ENCODE measurements around the gene MKKS. TPM values are rescaled to one million over a fixed set of nuclear protein-coding genes. Genes with fewer than 3 reads are reported as not detected.

Gene MKKS
- total RNA-seq, 1 experiment from 2014 or later = 12.1 TPM

DNA sequence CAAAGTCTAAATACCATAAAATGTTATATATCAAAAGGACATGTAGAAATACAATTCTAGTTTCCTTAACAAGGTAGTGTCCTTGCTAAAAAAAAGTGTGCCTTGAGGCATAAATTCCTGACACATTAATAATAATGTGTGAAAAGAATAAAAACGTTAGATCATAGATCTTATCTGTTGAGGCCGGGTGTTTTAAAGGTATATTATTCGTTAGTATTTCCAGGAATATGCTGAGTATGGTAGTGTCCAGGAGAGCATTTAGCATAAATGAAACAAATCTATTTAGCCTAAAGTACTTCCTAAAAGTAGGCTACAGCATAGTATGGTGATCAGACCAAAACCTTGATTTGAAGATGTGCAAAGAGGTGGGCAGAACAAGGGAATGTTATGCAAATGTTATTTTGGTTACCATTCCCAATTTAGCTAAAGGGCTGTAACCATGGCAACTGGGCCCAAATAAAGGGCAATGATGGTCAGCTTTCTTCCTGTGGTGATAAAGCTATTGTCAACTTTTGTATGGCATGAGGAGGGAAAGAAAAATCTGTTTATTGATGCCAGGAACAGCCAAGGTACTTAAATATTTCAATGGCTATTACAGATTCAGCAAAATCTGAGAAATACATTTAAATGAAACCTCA, 18.9 kb downstream of the MKKS start:
- Mint-ChIP-seq H3K27ac (ENCODE audit: unreplicated experiment) (peak overlapping the region; percentile 21), H3K4me1 (ENCODE audit: low read depth, unreplicated experiment) (peaks cover 27% of the 10 kb centered on the region), H3K36me3 (ENCODE audit: insufficient read depth, unreplicated experiment) (peaks cover 13% of the 10 kb centered on the region), H3K9me3 (ENCODE audit: low read depth, unreplicated experiment) (no peaks in the 10 kb centered on the region), H3K27me3 (ENCODE audit: unreplicated experiment) (no peaks in the 10 kb centered on the region), H3K4me3 (ENCODE audit: low read depth, unreplicated experiment) (peak overlapping the region; percentile 30)
- no TSS peak for BruUV-seq (replicated peaks)
- intact Hi-C loops (cut with micrococcal nuclease; ENCODE audit: unreplicated experiment) = loop anchor here (10.0 kb wide), 1 partner anchor 200 kb away; the partner anchor contains the start of gene SNAP25
- DNase-seq = no peak
- TF ChIP-seq, protein P1, sequence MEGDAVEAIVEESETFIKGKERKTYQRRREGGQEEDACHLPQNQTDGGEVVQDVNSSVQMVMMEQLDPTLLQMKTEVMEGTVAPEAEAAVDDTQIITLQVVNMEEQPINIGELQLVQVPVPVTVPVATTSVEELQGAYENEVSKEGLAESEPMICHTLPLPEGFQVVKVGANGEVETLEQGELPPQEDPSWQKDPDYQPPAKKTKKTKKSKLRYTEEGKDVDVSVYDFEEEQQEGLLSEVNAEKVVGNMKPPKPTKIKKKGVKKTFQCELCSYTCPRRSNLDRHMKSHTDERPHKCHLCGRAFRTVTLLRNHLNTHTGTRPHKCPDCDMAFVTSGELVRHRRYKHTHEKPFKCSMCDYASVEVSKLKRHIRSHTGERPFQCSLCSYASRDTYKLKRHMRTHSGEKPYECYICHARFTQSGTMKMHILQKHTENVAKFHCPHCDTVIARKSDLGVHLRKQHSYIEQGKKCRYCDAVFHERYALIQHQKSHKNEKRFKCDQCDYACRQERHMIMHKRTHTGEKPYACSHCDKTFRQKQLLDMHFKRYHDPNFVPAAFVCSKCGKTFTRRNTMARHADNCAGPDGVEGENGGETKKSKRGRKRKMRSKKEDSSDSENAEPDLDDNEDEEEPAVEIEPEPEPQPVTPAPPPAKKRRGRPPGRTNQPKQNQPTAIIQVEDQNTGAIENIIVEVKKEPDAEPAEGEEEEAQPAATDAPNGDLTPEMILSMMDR (IDR thresholded peaks at IDR 0.05; ENCODE audit: unreplicated experiment) = no peak
- CTCF ChIA-PET = no interaction called here

DNA sequence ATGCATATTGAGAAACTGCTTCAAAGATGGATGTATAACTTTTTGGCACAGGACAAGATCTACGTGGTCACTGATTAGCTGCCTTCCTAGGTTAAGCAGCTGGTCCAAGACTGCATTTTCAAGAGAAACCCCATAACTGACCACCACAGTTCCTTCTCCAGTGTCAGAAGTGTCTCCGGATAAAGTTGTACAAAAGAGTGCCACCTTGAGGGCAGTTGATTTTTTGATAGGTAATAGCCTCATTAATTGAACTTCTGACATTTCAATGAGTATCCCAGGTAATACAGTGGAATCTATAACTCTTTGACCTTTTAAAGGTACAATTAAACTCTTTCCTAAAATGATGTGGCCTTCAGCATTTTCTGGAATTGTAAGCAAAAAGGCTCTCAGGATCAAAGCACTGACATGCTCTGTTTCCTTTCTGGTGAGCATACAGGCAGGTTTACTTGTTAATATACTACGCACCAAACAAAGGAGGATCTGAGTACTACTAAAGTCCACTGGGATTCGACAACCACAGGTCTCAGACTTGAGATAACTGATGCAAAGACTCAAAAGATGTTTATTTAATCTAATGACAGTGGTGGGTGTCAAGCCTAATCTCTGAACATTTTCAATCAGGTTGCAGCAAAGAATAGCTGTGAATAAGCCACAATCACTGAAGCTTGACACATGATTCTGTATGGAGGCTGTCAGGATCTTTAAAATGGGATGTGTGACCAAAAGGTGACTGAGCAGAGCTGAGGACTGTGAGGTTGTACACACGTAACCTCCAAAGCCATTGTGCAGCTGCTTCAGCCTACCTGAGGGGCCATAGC, 21.2 kb downstream of the MKKS start:
- peaks cover 11% of the 10 kb centered on the region for H3K36me3 Mint-ChIP-seq (ENCODE audit: insufficient read depth, unreplicated experiment)
- H3K27me3 Mint-ChIP-seq (ENCODE audit: unreplicated experiment) = no peaks in the 10 kb centered on the region
- no TSS peak for BruUV-seq (replicated peaks)
- CTCF ChIA-PET = interaction anchor here (0.6 to 0.8 kb wide), 2 partner anchors 318 to 490 kb away, joined by 3 read pairs; no protein-coding TSS in a partner anchor
- peaks cover 21% of the 10 kb centered on the region for H3K4me1 Mint-ChIP-seq (ENCODE audit: low read depth, unreplicated experiment)
- H3K27ac Mint-ChIP-seq (ENCODE audit: unreplicated experiment) = no peak overlapping the region
- H3K9me3 Mint-ChIP-seq (ENCODE audit: low read depth, unreplicated experiment) = no peaks in the 10 kb centered on the region
- TF ChIP-seq, protein P1 (IDR thresholded peaks at IDR 0.05; ENCODE audit: unreplicated experiment) = no peak
- no peak overlapping the region for H3K4me3 Mint-ChIP-seq (ENCODE audit: low read depth, unreplicated experiment)
- DNase-seq = no peak
- intact Hi-C loops (cut with micrococcal nuclease; ENCODE audit: unreplicated experiment) = loop anchor here (10.0 kb wide), 1 partner anchor 198 kb away; the partner anchor contains the start of gene SNAP25

- TF ChIP-seq, protein P1 (IDR thresholded peaks at IDR 0.05; ENCODE audit: unreplicated experiment) = no peak
- BruUV-seq (replicated peaks) = no TSS peak
- Mint-ChIP-seq H3K4me1 (ENCODE audit: low read depth, unreplicated experiment) (peaks cover 15% of the 10 kb centered on the region), H3K9me3 (ENCODE audit: low read depth, unreplicated experiment) (no peaks in the 10 kb centered on the region), H3K27me3 (ENCODE audit: unreplicated experiment) (no peaks in the 10 kb centered on the region), H3K27ac (ENCODE audit: unreplicated experiment) (peak overlapping the region; percentile 54), H3K36me3 (ENCODE audit: insufficient read depth, unreplicated experiment) (no peaks in the 10 kb centered on the region), H3K4me3 (ENCODE audit: low read depth, unreplicated experiment) (no peak overlapping the region)
- CTCF ChIA-PET = no interaction called here
- DNase-seq = no peak
- intact Hi-C loops (cut with micrococcal nuclease; ENCODE audit: unreplicated experiment) = loop anchor here (10.0 kb wide), 1 partner anchor 197 kb away; the partner anchor contains the start of gene SNAP25
Measured at GRCh38 chr20:10411673-10412072, 22.3 kb downstream of the MKKS start.

DNA sequence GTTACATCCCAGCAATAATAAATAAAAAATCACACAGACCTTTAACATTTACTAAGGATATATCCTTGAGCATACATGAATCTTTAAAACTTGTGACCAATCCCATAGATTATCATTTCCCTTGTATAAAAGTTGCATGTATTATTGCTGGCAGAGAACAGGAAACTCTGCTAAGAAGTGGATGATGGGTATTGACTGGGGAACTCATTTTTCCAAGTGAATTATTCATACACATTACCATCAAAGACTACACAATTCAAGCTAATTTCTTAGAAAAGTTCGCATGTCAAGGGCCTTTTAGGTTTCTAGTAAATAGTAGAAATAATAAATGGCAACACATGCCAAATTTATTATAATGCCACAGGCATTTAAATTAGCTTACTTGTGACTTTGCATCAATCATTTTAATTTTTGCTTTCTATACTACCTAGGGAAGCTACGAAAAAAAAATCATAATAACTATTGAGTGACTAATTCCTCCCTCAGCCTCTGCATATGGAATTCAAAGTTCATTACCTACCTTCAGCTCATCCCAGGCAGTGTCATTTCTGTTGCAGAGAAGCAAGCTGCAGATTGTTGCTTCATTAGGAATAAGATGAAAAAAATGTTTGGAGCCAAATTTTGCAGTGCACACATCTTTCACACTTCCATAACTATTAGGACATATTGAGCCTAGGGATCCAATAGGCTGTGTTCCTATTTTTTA, 25.8 kb downstream of the MKKS start:
- Mint-ChIP-seq H3K4me3 (ENCODE audit: low read depth, unreplicated experiment) (no peak overlapping the region), H3K9me3 (ENCODE audit: low read depth, unreplicated experiment) (no peaks in the 10 kb centered on the region), H3K27me3 (ENCODE audit: unreplicated experiment) (no peaks in the 10 kb centered on the region), H3K36me3 (ENCODE audit: insufficient read depth, unreplicated experiment) (no peaks in the 10 kb centered on the region), H3K27ac (ENCODE audit: unreplicated experiment) (no peak overlapping the region), H3K4me1 (ENCODE audit: low read depth, unreplicated experiment) (no peaks in the 10 kb centered on the region)
- intact Hi-C loops (cut with micrococcal nuclease; ENCODE audit: unreplicated experiment) = no loop called here
- no TSS peak for BruUV-seq (replicated peaks)
- TF ChIP-seq, protein P1 (IDR thresholded peaks at IDR 0.05; ENCODE audit: unreplicated experiment) = no peak
- CTCF ChIA-PET = no interaction called here
- DNase-seq = no peak

Data from Calu3 (cell line).